GM19395 (cell line): Measurements from ENCODE around the gene PEMT.

Experiments
- ATAC-seq: cut with Tn5 transposase; IDR thresholded peaks from one replicate; pipeline ENCODE4 v1.9.1; 2021; ENCODE audit warnings: mild to moderate bottlenecking, moderate library complexity; ENCODE audit not compliant: unreplicated experiment

Gene PEMT

GRCh38 chr17:17505151-17505550 is 86.4 kb downstream of the PEMT start:
- no peak for ATAC-seq

GRCh38 chr17:17504341-17505140 is 87.0 kb downstream of the PEMT start:
- ATAC-seq = no peak

GRCh38 chr17:17503566-17504130 is 87.9 kb downstream of the PEMT start:
- no peak for ATAC-seq

- ATAC-seq = no peak
These were observed 88.6 kb downstream of the PEMT start for GRCh38 chr17:17502741-17503565.

- ATAC-seq = no peak
These were observed 90.4 kb downstream of the PEMT start for GRCh38 chr17:17500999-17501605.

GRCh38 chr17:17499402-17500145 is 91.9 kb downstream of the PEMT start:
- ATAC-seq = no peak

- ATAC-seq = no peak
These were observed 92.8 kb downstream of the PEMT start for GRCh38 chr17:17498606-17499301.

- ATAC-seq = no peak
These were observed 93.5 kb downstream of the PEMT start for GRCh38 chr17:17497845-17498520.

GRCh38 chr17:17497065-17497844 is 94.3 kb downstream of the PEMT start:
- no peak for ATAC-seq

- peak; percentile 64 for ATAC-seq
These were observed 95.1 kb downstream of the PEMT start, which contains the start of gene RASD1 for GRCh38 chr17:17496189-17497064. RASD1 (minus strand) TSS chr17:17496395; CDS start chr17:17496181, 214 bp downstream.

GRCh38 chr17:17495536-17496188 is 95.8 kb downstream of the PEMT start:
- no peak for ATAC-seq

GRCh38 chr17:17494870-17495535 is 96.5 kb downstream of the PEMT start:
- no peak for ATAC-seq

- ATAC-seq = no peak
These were observed 97.0 kb downstream of the PEMT start for GRCh38 chr17:17494499-17494869.

- no peak for ATAC-seq
These were observed 97.5 kb downstream of the PEMT start for GRCh38 chr17:17493986-17494466.

GRCh38 chr17:17493249-17493985 is 98.1 kb downstream of the PEMT start:
- ATAC-seq = no peak

- ATAC-seq = no peak
These were observed 98.9 kb downstream of the PEMT start for GRCh38 chr17:17492571-17492970.
